Immature natural killer cell (primary cell): ENCODE results near the gene COL4A1. TPM values are rescaled to one million over a fixed set of nuclear protein-coding genes. Genes with fewer than 3 reads are reported as not detected.

Source experiments
- DNase-seq, 3 donors: peaks; one replicate each; pipeline ENCODE4 v3.0.0; 2022; ENCODE audit warnings: mixed read lengths in 1 of 3
- H3K27ac Mint-ChIP-seq, 6 donors: one replicate each; pipeline ENCODE4 v1.8.0; 2020; ENCODE audit warnings: mixed read lengths in 6 of 6, mild to moderate bottlenecking in 5 of 6, inconsistent platforms in 4 of 6, moderate library complexity in 3 of 6
- H3K27me3 Mint-ChIP-seq, 3 donors: one replicate each; pipeline ENCODE4 v1.8.0; 2020 to 2021; ENCODE audit warnings: low read depth in 3 of 3, mild to moderate bottlenecking in 3 of 3, mixed read lengths in 3 of 3, moderate library complexity in 3 of 3, inconsistent platforms in 1 of 3
- H3K36me3 Mint-ChIP-seq, 3 donors: one replicate each; pipeline ENCODE4 v1.8.0; 2020; ENCODE audit warnings: mixed read lengths in 3 of 3, inconsistent platforms in 2 of 3, mild to moderate bottlenecking in 2 of 3
- H3K4me1 Mint-ChIP-seq, 2 donors: one replicate each; pipeline ENCODE4 v1.8.0; 2020; ENCODE audit warnings: inconsistent platforms in 2 of 2, mild to moderate bottlenecking in 2 of 2, mixed read lengths in 2 of 2, moderate library complexity in 1 of 2
- H3K4me3 Mint-ChIP-seq, 5 donors: one replicate each; pipeline ENCODE4 v1.8.0; 2020; ENCODE audit warnings: mild to moderate bottlenecking in 5 of 5, mixed read lengths in 5 of 5, inconsistent platforms in 3 of 5, moderate library complexity in 3 of 5
- H3K9me3 Mint-ChIP-seq, 6 donors: one replicate each; pipeline ENCODE4 v1.8.0; 2020; ENCODE audit warnings: mild to moderate bottlenecking in 6 of 6, mixed read lengths in 6 of 6, inconsistent platforms in 4 of 6, moderate library complexity in 3 of 6
- polyA plus RNA-seq, 3 donors: library from polyadenylated mRNA; unstranded; fragments of 300-500 nt; fragmentation: Illumina TruSeq; gene quantifications; one replicate each; pipeline ENCODE4 v1.2.3, GENCODE V29; 2021

The COL4A1 gene
- polyA plus RNA-seq, 3 donors from 2014 or later, result not detected

GRCh38 chr13:110244071-110244830 is 62.7 kb downstream of the COL4A1 start:
- no peak overlapping the region for H3K27ac Mint-ChIP-seq
- H3K27me3 Mint-ChIP-seq, result peaks cover 0 to 8% (median 1%) of the 10 kb centered on the region in 3 donors
- no peaks in the 10 kb centered on the region for H3K9me3 Mint-ChIP-seq
- no peak for DNase-seq
- no peaks in the 10 kb centered on the region for H3K36me3 Mint-ChIP-seq
- H3K4me1 Mint-ChIP-seq, result no peaks in the 10 kb centered on the region
- H3K4me3 Mint-ChIP-seq, result no peak overlapping the region

- no peaks in the 10 kb centered on the region for H3K4me1 Mint-ChIP-seq
- no peak for DNase-seq
- no peaks in the 10 kb centered on the region for H3K9me3 Mint-ChIP-seq
- H3K4me3 Mint-ChIP-seq, result no peak overlapping the region
- no peaks in the 10 kb centered on the region for H3K36me3 Mint-ChIP-seq
- H3K27me3 Mint-ChIP-seq, result peaks cover 0 to 8% (median 1%) of the 10 kb centered on the region in 3 donors
- no peak overlapping the region for H3K27ac Mint-ChIP-seq
Measured at GRCh38 chr13:110242615-110243014, 64.3 kb downstream of the COL4A1 start.

GRCh38 chr13:110240943-110241342 is 66.0 kb downstream of the COL4A1 start:
- Mint-ChIP-seq H3K9me3 (no peaks in the 10 kb centered on the region), H3K27me3 (peaks cover 0 to 15% (median 1%) of the 10 kb centered on the region in 3 donors), H3K4me1 (no peaks in the 10 kb centered on the region), H3K4me3 (no peak overlapping the region), H3K27ac (no peak overlapping the region), H3K36me3 (no peaks in the 10 kb centered on the region)
- no peak for DNase-seq

DNA sequence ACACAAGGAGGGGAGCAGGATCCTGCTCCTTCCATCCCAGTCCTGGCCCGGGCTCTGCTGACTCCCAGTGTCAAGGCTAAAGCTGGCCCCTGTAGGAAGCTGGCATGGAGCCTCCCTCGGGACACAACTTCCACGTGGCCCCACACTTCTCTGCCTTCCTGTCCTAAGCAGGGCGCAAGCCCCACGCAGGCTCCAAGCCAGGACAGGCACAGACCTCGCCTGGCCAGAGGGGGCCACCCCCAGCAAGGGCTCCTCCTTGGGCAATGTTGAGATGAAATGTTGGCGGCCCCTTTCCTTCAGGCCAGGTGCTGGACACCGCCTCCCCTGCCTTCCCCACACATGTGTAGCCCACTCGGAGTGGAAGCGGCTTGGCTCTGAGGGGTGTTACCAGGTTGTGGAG is 66.6 kb downstream of the COL4A1 start:
- DNase-seq, result no peak
- Mint-ChIP-seq H3K4me3 (no peak overlapping the region), H3K36me3 (no peaks in the 10 kb centered on the region), H3K4me1 (no peaks in the 10 kb centered on the region), H3K27ac (no peak overlapping the region), H3K27me3 (peaks cover 0 to 15% (median 1%) of the 10 kb centered on the region in 3 donors), H3K9me3 (no peaks in the 10 kb centered on the region)

DNA sequence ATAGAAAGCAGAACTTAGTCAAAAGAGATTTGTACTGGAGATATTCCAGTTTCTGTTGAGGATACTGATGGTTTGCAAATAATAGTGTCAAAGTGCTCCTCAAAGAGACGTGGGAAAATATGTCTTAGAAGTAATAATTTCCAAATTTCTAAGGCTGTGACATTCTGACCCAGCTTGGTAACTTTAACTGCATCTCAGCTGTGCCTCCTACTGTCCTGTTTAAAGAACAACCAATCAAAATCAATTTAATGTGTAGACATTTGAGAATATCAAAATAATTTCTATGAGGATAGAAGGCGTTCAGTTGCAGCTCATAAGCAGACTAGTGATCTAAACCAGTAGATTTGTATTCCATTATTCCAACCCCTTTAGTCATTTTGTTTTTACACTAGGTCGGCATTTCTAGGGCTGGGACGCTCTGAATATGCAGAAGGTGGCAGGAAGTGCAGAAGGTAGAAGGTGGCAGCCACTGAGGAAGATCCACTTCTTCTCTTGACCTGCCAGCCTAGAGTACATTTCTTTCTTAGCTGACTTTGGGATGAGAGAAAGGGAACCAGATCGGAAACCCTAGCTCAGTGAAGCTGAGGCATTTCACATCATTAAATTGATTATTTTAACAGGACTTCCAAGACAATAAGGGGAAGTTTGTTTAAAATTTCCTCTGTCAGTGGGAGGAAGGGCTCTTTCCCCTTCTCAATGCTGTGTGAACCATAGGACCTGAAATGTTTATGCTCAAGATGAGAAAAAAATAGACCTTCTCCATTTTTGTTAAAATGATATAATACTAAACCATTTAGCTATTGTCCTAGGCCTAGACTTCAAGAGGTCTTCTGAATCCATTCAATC is 67.5 kb downstream of the COL4A1 start:
- H3K4me3 Mint-ChIP-seq, result no peak overlapping the region

GRCh38 chr13:110238818-110239195 is 68.2 kb downstream of the COL4A1 start:
- H3K27me3 Mint-ChIP-seq, result peaks cover 0 to 15% (median under 1%) of the 10 kb centered on the region in 3 donors
- H3K4me3 Mint-ChIP-seq, result no peak overlapping the region
- H3K4me1 Mint-ChIP-seq, result no peaks in the 10 kb centered on the region
- H3K27ac Mint-ChIP-seq, result no peak overlapping the region
- H3K36me3 Mint-ChIP-seq, result no peaks in the 10 kb centered on the region
- DNase-seq, result no peak
- H3K9me3 Mint-ChIP-seq, result no peaks in the 10 kb centered on the region

More for the DNA sequence above, 67.5 kb downstream of the COL4A1 start:
- Mint-ChIP-seq H3K27ac (no peak overlapping the region), H3K36me3 (no peaks in the 10 kb centered on the region), H3K27me3 (peaks cover 0 to 15% (median under 1%) of the 10 kb centered on the region in 3 donors), H3K4me1 (no peaks in the 10 kb centered on the region), H3K9me3 (no peaks in the 10 kb centered on the region)
- DNase-seq, result no peak

- Mint-ChIP-seq H3K27me3 (peaks cover 0 to 15% (median 6%) of the 10 kb centered on the region in 3 donors), H3K4me3 (no peak overlapping the region), H3K9me3 (no peaks in the 10 kb centered on the region), H3K36me3 (no peaks in the 10 kb centered on the region), H3K4me1 (no peaks in the 10 kb centered on the region), H3K27ac (no peak overlapping the region)
- no peak for DNase-seq
Measured at GRCh38 chr13:110237875-110238817, 68.8 kb downstream of the COL4A1 start.

DNA sequence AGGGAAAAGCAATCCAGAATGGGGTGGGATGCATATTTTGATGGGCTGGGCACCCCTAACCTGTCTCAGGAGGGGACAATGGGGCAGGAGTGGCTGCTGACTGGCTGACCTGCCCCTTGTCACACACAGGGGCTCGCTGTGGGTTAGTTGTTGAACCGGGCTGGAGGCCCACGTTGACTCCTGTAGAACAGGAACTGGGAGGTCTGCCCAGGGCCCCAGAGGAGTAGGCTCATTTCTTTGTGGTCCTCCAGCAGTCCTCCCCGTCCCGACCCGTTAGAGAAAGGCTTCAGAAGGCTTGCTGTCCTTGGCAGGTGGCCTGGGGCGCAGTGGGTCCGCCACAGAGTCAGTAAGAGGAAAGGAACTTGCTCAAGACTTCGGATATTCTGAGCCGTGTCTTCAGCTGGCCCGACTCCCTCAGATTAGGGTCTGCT is 70.1 kb downstream of the COL4A1 start:
- Mint-ChIP-seq H3K36me3 (no peaks in the 10 kb centered on the region), H3K27ac (no peak overlapping the region), H3K9me3 (no peaks in the 10 kb centered on the region), H3K27me3 (peaks cover 3 to 17% (median 6%) of the 10 kb centered on the region in 3 donors), H3K4me1 (no peaks in the 10 kb centered on the region), H3K4me3 (no peak overlapping the region)
- no peak for DNase-seq

GRCh38 chr13:110236431-110236830 is 70.5 kb downstream of the COL4A1 start:
- H3K4me3 Mint-ChIP-seq, result no peak overlapping the region
- no peaks in the 10 kb centered on the region for H3K36me3 Mint-ChIP-seq
- no peak for DNase-seq
- H3K9me3 Mint-ChIP-seq, result no peaks in the 10 kb centered on the region
- H3K27me3 Mint-ChIP-seq, result peaks cover 3 to 17% (median 6%) of the 10 kb centered on the region in 3 donors
- H3K4me1 Mint-ChIP-seq, result no peaks in the 10 kb centered on the region
- H3K27ac Mint-ChIP-seq, result no peak overlapping the region

DNA sequence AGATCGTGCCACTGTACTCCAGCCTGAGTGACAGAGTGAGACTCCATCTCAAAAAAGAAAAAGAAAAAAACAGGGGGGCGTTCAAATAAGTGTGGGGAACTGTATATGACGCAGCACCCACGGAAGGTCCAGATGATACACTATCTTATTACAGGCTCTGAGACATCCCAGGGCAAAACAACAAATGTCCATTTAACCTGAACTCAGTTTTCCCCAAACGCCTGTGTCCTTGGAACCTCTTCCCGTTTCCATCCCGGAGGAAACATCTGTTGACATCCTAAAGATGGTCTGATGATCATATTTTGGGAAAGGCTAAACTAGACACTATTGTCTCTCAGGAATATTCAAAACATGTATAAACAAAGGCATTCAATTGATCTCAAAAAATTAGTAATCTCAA is 72.4 kb downstream of the COL4A1 start:
- Mint-ChIP-seq H3K36me3 (no peaks in the 10 kb centered on the region), H3K9me3 (no peaks in the 10 kb centered on the region), H3K4me3 (no peak overlapping the region), H3K27ac (no peak overlapping the region), H3K27me3 (peaks cover 3 to 16% (median 6%) of the 10 kb centered on the region in 3 donors), H3K4me1 (no peaks in the 10 kb centered on the region)
- DNase-seq, result no peak

DNA sequence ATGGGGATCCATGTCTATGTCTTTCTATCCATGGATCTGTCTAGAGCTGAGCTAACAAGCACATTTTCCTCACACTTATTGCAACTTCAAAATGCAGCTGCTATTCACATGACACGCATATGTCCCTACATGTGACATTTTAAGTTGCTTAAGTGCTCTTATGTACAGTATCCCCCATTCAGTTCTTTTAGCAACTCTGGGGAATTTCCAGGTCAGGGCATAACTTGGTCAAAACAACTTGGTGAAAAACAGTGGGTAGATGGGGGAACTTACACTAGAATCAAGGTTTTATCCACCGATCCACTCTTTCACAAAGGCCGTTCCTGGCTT is 73.0 kb downstream of the COL4A1 start:
- Mint-ChIP-seq H3K36me3 (no peaks in the 10 kb centered on the region), H3K27me3 (peaks cover 3 to 14% (median 6%) of the 10 kb centered on the region in 3 donors), H3K9me3 (no peaks in the 10 kb centered on the region)

DNA sequence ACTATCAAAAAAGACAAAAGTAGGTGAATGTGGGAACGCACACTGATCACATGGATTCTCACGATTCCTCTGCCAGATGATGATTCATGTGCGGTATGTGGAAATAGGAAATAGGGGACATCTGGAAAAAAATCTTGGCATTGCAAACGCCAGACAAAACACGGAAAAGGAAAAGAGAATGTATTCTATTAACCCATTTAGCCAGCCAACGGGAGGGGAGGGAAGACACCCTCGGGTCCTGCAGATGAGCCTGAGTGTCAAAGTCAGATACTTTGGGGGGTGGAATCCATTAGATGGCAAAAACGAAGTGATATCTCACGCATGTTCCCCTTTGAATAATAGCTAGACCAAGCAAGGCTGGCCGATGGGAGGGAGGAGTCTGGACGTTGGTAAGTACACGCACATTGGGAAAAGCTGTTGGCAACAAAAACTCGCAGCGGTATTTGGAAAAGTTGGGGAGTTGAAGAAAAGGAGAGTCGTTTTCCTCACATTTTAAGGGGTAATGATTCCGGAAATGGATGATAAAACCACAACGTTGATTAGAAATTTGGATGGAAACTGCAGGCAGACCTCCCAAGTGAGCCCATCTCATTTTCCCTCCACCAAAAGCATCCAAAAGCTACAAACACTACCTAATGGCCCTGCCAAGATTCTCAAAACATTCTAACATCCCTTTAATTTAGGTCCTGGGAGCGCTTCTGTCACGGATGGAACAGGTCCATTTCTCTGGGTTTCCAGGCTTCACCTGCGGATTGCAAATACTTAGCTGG is 73.6 kb downstream of the COL4A1 start:
- no peaks in the 10 kb centered on the region for H3K36me3 Mint-ChIP-seq

More for the DNA sequence above, 73.0 kb downstream of the COL4A1 start:
- no peak overlapping the region for H3K27ac Mint-ChIP-seq
- H3K4me1 Mint-ChIP-seq, result no peaks in the 10 kb centered on the region
- DNase-seq, result no peak
- no peak overlapping the region for H3K4me3 Mint-ChIP-seq

GRCh38 chr13:110232756-110233155 is 74.2 kb downstream of the COL4A1 start:
- H3K27me3 Mint-ChIP-seq, result peaks cover 3 to 14% (median 6%) of the 10 kb centered on the region in 3 donors
- H3K27ac Mint-ChIP-seq, result no peak overlapping the region
- H3K4me1 Mint-ChIP-seq, result no peaks in the 10 kb centered on the region
- H3K4me3 Mint-ChIP-seq, result no peak overlapping the region
- no peaks in the 10 kb centered on the region for H3K9me3 Mint-ChIP-seq
- DNase-seq, result no peak
- no peaks in the 10 kb centered on the region for H3K36me3 Mint-ChIP-seq

More for the DNA sequence above, 73.6 kb downstream of the COL4A1 start:
- peak overlapping the region in 1 of 5 donors; percentile 4 for H3K4me3 Mint-ChIP-seq
- H3K27me3 Mint-ChIP-seq, result peaks cover 3 to 14% (median 6%) of the 10 kb centered on the region in 3 donors
- no peaks in the 10 kb centered on the region for H3K9me3 Mint-ChIP-seq
- no peak for DNase-seq
- no peak overlapping the region for H3K27ac Mint-ChIP-seq
- H3K4me1 Mint-ChIP-seq, result no peaks in the 10 kb centered on the region
